T-cell (primary cell): Measurements from ENCODE around the gene MT1A. TPM values are rescaled to one million over a fixed set of nuclear protein-coding genes. Genes with fewer than 3 reads are reported as not detected.

Experiments used
- ATAC-seq, 4 experiments: fragments of 200-7000 bp in 3 of 4; fragments of 150-1000 bp in 1 of 4; cut with Tn5 transposase; replicated peaks in 1 of 4; 1 replicate in 3 of 4; 2 replicates in 1 of 4; pipeline ENCODE4 v1.10.0; 2021; ENCODE audit warnings: moderate library complexity in 3 of 4, mild to moderate bottlenecking in 2 of 4, moderate number of reproducible peaks in 1 of 4
- CTCF ChIA-PET, 2 donors: fragments of 300-600 bp; sonication (Branson Sonifier 250); formaldehyde crosslinking; loops; one replicate each; lab custom pipeline; 2022; ENCODE audit warnings: antibody characterized with exemption in 2 of 2; lab: Charles Lee
- POLR2A ChIA-PET, 2 donors: fragments of 300-600 bp; sonication (Branson Sonifier 250); formaldehyde crosslinking; loops; one replicate each; lab custom pipeline; 2022; ENCODE audit warnings: antibody characterized with exemption in 2 of 2; lab: Charles Lee
- DNase-seq, 35 experiments: peaks; one replicate each; pipeline versions ENCODE4 v3.0.0 to v3.0.0-alpha.2; 2013 to 2023
- H3K27ac ChIP-seq: one replicate; pipeline ENCODE4 v1.5.1; 2013; ENCODE audit warnings: low read length
- H3K27me3 ChIP-seq, 2 experiments: replicated peaks in 1 of 2; 1 replicate in 1 of 2; 2 replicates in 1 of 2; pipeline versions ENCODE4 v1.6.1 to v1.7.0; 2013; ENCODE audit warnings: low read length in 1 of 2, mixed read lengths in 1 of 2; ENCODE audit not compliant: control insufficient read depth in 2 of 2, insufficient read depth in 2 of 2; ENCODE audit errors: extremely low read depth in 1 of 2
- H3K36me3 ChIP-seq, 2 donors: 1 replicate in 1 of 2; 2 replicates in 1 of 2; pipeline versions ENCODE4 v1.6.1 to v1.7.0; 2013; ENCODE audit warnings: low read length in 1 of 2; ENCODE audit not compliant: control insufficient read depth in 2 of 2, insufficient read depth in 1 of 2; ENCODE audit errors: extremely low read depth in 1 of 2
- H3K4me1 ChIP-seq, 2 experiments: 1 replicate in 1 of 2; 2 replicates in 1 of 2; pipeline versions ENCODE4 v1.6.1 to v1.7.0; 2013; ENCODE audit warnings: low read length in 2 of 2, mixed read lengths in 1 of 2; ENCODE audit not compliant: insufficient read depth in 2 of 2, control insufficient read depth in 1 of 2; ENCODE audit errors: extremely low read depth in 1 of 2
- H3K4me3 ChIP-seq, 2 donors: 1 replicate in 1 of 2; 2 replicates in 1 of 2; pipeline versions ENCODE4 v1.5.1 to v1.7.0; 2013; ENCODE audit warnings: mild to moderate bottlenecking in 2 of 2, low read length in 1 of 2, moderate library complexity in 1 of 2; ENCODE audit not compliant: control insufficient read depth in 1 of 2; ENCODE audit errors: extremely low read depth in 1 of 2
- H3K9me3 ChIP-seq: 2 replicates; pipeline ENCODE4 v1.7.0; 2013
- H3K27ac Mint-ChIP-seq, 2 donors: one replicate each; pipeline ENCODE4 v1.8.0; 2020 to 2021; ENCODE audit warnings: mild to moderate bottlenecking in 2 of 2, mixed read lengths in 2 of 2
- H3K27me3 Mint-ChIP-seq, 2 donors: one replicate each; pipeline ENCODE4 v1.8.0; 2021 to 2022; ENCODE audit warnings: mixed read lengths in 2 of 2
- H3K36me3 Mint-ChIP-seq: one replicate; pipeline ENCODE4 v1.8.0; 2021; ENCODE audit warnings: mixed read lengths
- H3K4me1 Mint-ChIP-seq, 3 donors: one replicate each; pipeline ENCODE4 v1.8.0; 2020 to 2022; ENCODE audit warnings: mixed read lengths in 3 of 3, mild to moderate bottlenecking in 1 of 3
- H3K4me3 Mint-ChIP-seq, 3 donors: one replicate each; pipeline ENCODE4 v1.8.0; 2020 to 2022; ENCODE audit warnings: mild to moderate bottlenecking in 3 of 3, mixed read lengths in 3 of 3, moderate library complexity in 3 of 3
- H3K9me3 Mint-ChIP-seq, 3 donors: one replicate each; pipeline ENCODE4 v1.8.0; 2020 to 2022; ENCODE audit warnings: mixed read lengths in 3 of 3
- WGBS: methylation state at CpG from one replicate; pipeline ENCODE4 v1.1.5; 2013; ENCODE audit warnings: missing lambda C conversion rate; ENCODE audit not compliant: insufficient coverage; 5-methylcytosine and 5-hydroxymethylcytosine counted together
- total RNA-seq, 35 experiments: library from RNA in 6 of 35; stranded (reverse) in 6 of 35; fragments of 120-200 nt in 1 of 35; gene quantifications; one replicate each; pipeline versions ENCODE4 v1.2.1 to v1.2.4 and lab custom pipeline; 2013 to 2026

The MT1A gene
- total RNA-seq, 5 donors from 2014 or later (not counting 1 experiment from before 2014, with no cell fraction given) = not detected

DNA sequence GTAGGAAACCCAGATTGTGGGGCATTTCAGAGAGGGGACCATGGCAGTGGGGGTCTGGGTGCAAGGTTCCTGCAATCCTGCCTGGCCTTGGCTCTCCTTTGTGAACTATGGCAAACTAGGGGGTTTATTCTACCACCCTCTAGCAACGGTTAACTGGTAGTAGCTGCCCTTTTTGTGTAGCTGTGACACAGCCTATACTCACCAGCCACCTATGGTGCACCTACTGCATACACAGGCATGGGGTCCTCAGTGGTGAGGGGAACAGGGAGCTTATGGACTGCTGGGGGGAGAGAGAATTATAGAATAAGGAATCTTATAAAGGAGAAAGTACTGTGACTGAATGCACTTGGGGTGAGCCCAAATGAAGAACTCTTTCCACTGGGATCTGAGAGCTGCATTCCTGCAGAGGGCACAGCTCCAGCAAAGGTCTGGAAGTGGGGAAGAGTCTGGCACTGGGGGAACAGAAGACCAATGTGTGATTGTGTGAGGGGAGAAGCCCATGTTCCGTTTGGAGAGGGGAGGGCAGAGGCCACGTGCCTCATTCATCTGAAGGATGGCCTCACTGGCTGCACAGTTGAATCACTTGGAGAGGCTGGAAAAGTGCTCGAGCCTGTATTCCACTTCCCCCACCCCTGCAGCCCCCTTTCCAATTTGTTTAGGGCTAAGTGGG lies 45.9 kb downstream of the MT1A start:
- Mint-ChIP-seq H3K36me3 (peaks cover 11% of the 10 kb centered on the region), H3K4me3 (peak overlapping the region in 2 of 3 donors; percentile 91), H3K27ac (peak overlapping the region; percentile 39 to 55), H3K27me3 (no peaks in the 10 kb centered on the region), H3K9me3 (peaks cover 0 to 2% (median 0%) of the 10 kb centered on the region in 3 donors), H3K4me1 (peaks cover 24 to 30% (median 27%) of the 10 kb centered on the region in 3 donors)
- Histone ChIP-seq H3K4me3 (no peak overlapping the region), H3K27me3 (no peaks in the 10 kb centered on the region), H3K36me3 (no peaks in the 10 kb centered on the region), H3K9me3 (no peaks in the 10 kb centered on the region), H3K27ac (no peak overlapping the region), H3K4me1 (peaks cover 9 to 26% of the 10 kb centered on the region in 2 experiments)
- POLR2A ChIA-PET = no interaction called here
- CTCF ChIA-PET = interaction anchor here in 1 of 2 donors (1.3 kb wide), 1 partner anchor 18 kb away, joined by 3 read pairs; no protein-coding TSS in a partner anchor
- ATAC-seq (no peak), DNase-seq (no peak)
- 83% methylated on average over 1 of the region's 4 CpGs for WGBS

DNA sequence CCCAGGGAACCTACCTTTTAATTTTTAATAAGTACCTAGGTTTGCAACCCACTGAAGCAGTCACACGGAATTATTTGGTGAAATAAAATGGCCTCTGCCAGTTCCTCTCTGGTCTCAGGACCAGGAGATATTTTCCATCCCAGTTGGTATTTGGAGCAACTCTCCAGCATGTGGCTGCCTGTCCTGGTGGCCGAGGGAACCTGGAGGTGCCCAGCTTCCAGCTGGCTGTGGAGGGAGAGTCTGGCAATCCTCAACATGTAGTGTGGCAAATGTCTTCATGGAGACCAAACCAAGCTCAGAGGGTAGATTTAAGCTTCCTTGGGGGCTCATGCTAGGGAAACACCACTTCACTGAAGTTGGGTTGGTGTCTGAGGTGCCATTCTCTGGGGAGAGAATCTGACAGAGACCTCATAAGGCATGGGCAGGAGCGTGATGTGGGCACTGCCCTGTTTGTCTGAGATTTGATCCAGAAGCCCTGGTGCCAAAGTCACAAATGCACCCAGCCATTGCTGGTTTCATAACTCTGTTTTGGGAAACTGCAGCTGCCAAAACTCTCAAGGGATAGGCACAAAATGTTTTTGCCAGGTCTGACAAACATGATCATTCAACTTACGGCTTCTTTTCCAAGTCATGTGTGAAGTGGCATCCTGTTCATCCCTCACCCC lies 46.6 kb downstream of the MT1A start:
- ChIA-PET CTCF (no interaction called here), POLR2A (no interaction called here)
- no peak overlapping the region for H3K27ac ChIP-seq
- H3K4me3 ChIP-seq = no peak overlapping the region
- peaks cover 11% of the 10 kb centered on the region for H3K36me3 Mint-ChIP-seq
- peaks cover 0 to 2% (median 0%) of the 10 kb centered on the region in 3 donors for H3K9me3 Mint-ChIP-seq
- DNase-seq (no peak), ATAC-seq (no peak)
- H3K9me3 ChIP-seq = no peaks in the 10 kb centered on the region
- H3K27ac Mint-ChIP-seq = no peak overlapping the region
- H3K27me3 Mint-ChIP-seq = no peaks in the 10 kb centered on the region
- H3K27me3 ChIP-seq = no peaks in the 10 kb centered on the region
- no peak overlapping the region for H3K4me3 Mint-ChIP-seq
- H3K4me1 ChIP-seq = peaks cover 9 to 26% of the 10 kb centered on the region in 2 experiments
- H3K4me1 Mint-ChIP-seq = peaks cover 24 to 27% (median 26%) of the 10 kb centered on the region in 3 donors
- 95% methylated on average over 2 of the region's 4 CpGs for WGBS
- no peaks in the 10 kb centered on the region for H3K36me3 ChIP-seq

DNA sequence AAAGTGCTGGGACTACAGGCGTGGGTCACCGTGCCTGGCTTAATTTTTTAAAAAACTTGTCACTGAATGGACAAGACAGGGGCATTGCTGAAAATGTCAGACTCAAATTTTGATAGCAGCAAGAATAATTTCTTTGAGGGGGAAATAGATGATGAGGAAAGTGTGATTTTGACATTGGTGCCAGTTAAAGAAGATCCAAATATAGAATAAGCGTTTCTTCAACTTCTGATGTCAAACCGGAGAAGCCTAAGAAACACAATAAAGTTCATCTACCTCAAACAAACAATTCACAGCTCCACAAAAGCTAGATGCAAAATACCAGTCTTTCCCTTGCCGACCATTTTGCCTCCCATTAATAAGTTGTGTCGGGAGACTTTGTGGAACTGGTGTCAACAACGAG lies 48.3 kb downstream of the MT1A start:
- peaks cover 0 to 2% (median 0%) of the 10 kb centered on the region in 3 donors for H3K9me3 Mint-ChIP-seq
- ATAC-seq = no peak
- no peaks in the 10 kb centered on the region for H3K27me3 Mint-ChIP-seq
- H3K4me3 ChIP-seq = no peak overlapping the region
- no peaks in the 10 kb centered on the region for H3K9me3 ChIP-seq
- 85% methylated on average over 6 of the region's 7 CpGs for WGBS
- ChIA-PET CTCF (interaction anchor here (0.6 to 0.7 kb wide), 2 partner anchors 86 to 165 kb away, joined by 5 read pairs; no protein-coding TSS in a partner anchor), POLR2A (no interaction called here)
- peaks cover 11% of the 10 kb centered on the region for H3K36me3 Mint-ChIP-seq
- no peak overlapping the region for H3K27ac Mint-ChIP-seq
- H3K27ac ChIP-seq = no peak overlapping the region
- peaks cover 6 to 21% of the 10 kb centered on the region in 2 experiments for H3K4me1 ChIP-seq
- H3K4me1 Mint-ChIP-seq = peaks cover 21% of the 10 kb centered on the region in 3 donors
- no peaks in the 10 kb centered on the region for H3K36me3 ChIP-seq
- no peak overlapping the region for H3K4me3 Mint-ChIP-seq
- DNase-seq = no peak
- peaks cover 0 to 5% of the 10 kb centered on the region in 2 experiments for H3K27me3 ChIP-seq

DNA sequence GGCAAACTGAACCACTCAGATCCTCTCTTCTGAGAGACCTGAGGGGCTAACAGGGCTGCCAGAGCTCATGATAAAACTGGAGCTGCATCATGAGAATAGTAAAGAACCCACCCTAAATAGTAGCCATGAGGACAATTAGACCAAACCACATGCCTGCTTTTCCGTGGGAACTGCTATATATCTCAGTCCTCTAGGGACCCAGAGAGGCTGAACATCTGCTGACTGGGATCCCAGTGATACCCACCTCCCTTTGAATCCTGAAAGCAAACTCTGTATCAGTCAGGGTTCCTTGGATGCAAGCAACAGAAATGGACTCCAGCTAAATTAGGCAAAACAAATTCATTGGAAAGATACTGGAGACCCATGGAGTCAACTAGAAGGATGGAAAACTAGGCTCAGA lies 50.3 kb downstream of the MT1A start:
- Mint-ChIP-seq H3K27me3 (no peaks in the 10 kb centered on the region), H3K4me1 (peaks cover 7 to 8% (median 8%) of the 10 kb centered on the region in 3 donors)

DNA sequence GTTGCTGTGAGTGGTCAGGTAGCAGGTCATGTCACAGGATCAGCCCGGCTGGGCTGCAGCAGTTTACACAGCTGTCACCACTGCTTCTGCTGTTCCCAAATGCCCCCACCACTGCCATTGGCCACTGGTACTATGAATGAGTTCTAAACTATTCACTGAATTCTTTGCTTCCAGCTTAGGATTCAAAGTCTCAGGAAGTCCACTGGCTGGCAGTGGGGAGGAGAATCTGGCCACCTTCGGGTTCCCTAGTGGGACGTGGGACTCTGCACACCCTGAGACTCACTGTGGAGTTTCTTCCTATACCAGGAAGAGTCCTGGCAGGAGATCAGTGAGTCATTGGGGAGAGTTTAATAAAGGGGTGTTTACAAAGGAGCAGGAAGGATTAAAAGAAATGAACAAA lies 50.7 kb downstream of the MT1A start:
- Histone ChIP-seq H3K4me1 (no peaks in the 10 kb centered on the region), H3K9me3 (no peaks in the 10 kb centered on the region), H3K4me3 (no peak overlapping the region), H3K36me3 (no peaks in the 10 kb centered on the region), H3K27ac (no peak overlapping the region), H3K27me3 (peaks cover 0 to 5% of the 10 kb centered on the region in 2 experiments)
- POLR2A ChIA-PET = no interaction called here
- CTCF ChIA-PET = interaction anchor here in 1 of 2 donors (0.9 kb wide), 1 partner anchor 12 kb away, joined by 3 read pairs; no protein-coding TSS in a partner anchor
- Mint-ChIP-seq H3K36me3 (peaks cover 10% of the 10 kb centered on the region), H3K9me3 (peaks cover 0 to 2% (median 0%) of the 10 kb centered on the region in 3 donors), H3K4me3 (no peak overlapping the region), H3K4me1 (peaks cover 3 to 4% (median 4%) of the 10 kb centered on the region in 3 donors), H3K27me3 (no peaks in the 10 kb centered on the region), H3K27ac (no peak overlapping the region)
- DNase-seq (no peak), ATAC-seq (no peak)
- 73% methylated on average over 2 of the region's 3 CpGs for WGBS

More for the DNA sequence above, 50.3 kb downstream of the MT1A start:
- H3K36me3 Mint-ChIP-seq = peaks cover 11% of the 10 kb centered on the region
- no peaks in the 10 kb centered on the region for H3K36me3 ChIP-seq
- no peak for DNase-seq
- ATAC-seq = no peak
- POLR2A ChIA-PET = no interaction called here
- H3K4me1 ChIP-seq = peaks cover 0 to 3% of the 10 kb centered on the region in 2 experiments
- H3K4me3 Mint-ChIP-seq = no peak overlapping the region
- CTCF ChIA-PET = interaction anchor here in 1 of 2 donors (0.9 kb wide), 1 partner anchor 13 kb away, joined by 3 read pairs; no protein-coding TSS in a partner anchor
- no peak overlapping the region for H3K27ac Mint-ChIP-seq
- H3K4me3 ChIP-seq = no peak overlapping the region
- WGBS = 60% methylated on average over 1 of the region's 1 CpG
- H3K9me3 Mint-ChIP-seq = peaks cover 0 to 2% (median 0%) of the 10 kb centered on the region in 3 donors
- H3K9me3 ChIP-seq = no peaks in the 10 kb centered on the region
- H3K27me3 ChIP-seq = peaks cover 0 to 5% of the 10 kb centered on the region in 2 experiments
- no peak overlapping the region for H3K27ac ChIP-seq
